WTC11 (cell line): ENCODE results near the gene LSP1.

Source experiments
- E2F4 ChIP-seq: sonication (generic); formaldehyde crosslinking; IDR thresholded peaks from 2 replicates; pipeline ENCODE4 v1.8.1; 2022; ENCODE audit warnings: low read depth, mild to moderate bottlenecking, moderate library complexity, missing genetic modification reagents, borderline replicate concordance
- ETV6 ChIP-seq: sonication (generic); formaldehyde crosslinking; IDR thresholded peaks from 2 replicates; pipeline ENCODE4 v1.8.1; 2022; ENCODE audit warnings: mild to moderate bottlenecking, missing genetic modification reagents
- KAT7 ChIP-seq: sonication (generic); formaldehyde crosslinking; IDR thresholded peaks from 2 replicates; pipeline ENCODE4 v1.8.1; 2023; ENCODE audit warnings: missing genetic modification reagents, mild to moderate bottlenecking, borderline replicate concordance
- MAX ChIP-seq: sonication (generic); formaldehyde crosslinking; IDR thresholded peaks from 2 replicates; pipeline ENCODE4 v1.8.0; 2022; ENCODE audit warnings: mild to moderate bottlenecking, missing genetic modification reagents
- RELA ChIP-seq: sonication (generic); formaldehyde crosslinking; IDR thresholded peaks from 2 replicates; pipeline ENCODE4 v1.8.1; 2022; ENCODE audit warnings: missing genetic modification reagents, mild to moderate bottlenecking, borderline replicate concordance
- SP1 ChIP-seq: sonication (generic); formaldehyde crosslinking; conservative IDR thresholded peaks from 2 replicates; pipeline ENCODE4 v1.8.1; 2022; ENCODE audit warnings: missing genetic modification reagents
- TEAD1 ChIP-seq: sonication (generic); formaldehyde crosslinking; IDR thresholded peaks from 2 replicates; pipeline ENCODE4 v1.8.0; 2022; ENCODE audit warnings: mild to moderate bottlenecking, missing genetic modification reagents
- ZNF396 ChIP-seq: fragments of 250-450 bp; sonication (Bioruptor Pico); IDR thresholded peaks from 2 replicates; pipeline ENCODE4 v1.8.0; 2021; ENCODE audit warnings: mild to moderate bottlenecking, moderate library complexity, borderline replicate concordance
- TF ChIP-seq, protein P1 (sequence below): fragments of 200-600 bp; IDR thresholded peaks from 2 replicates; pipeline ENCODE4 v1.8.0; 2022; ENCODE audit warnings: antibody characterized with exemption

DNA sequence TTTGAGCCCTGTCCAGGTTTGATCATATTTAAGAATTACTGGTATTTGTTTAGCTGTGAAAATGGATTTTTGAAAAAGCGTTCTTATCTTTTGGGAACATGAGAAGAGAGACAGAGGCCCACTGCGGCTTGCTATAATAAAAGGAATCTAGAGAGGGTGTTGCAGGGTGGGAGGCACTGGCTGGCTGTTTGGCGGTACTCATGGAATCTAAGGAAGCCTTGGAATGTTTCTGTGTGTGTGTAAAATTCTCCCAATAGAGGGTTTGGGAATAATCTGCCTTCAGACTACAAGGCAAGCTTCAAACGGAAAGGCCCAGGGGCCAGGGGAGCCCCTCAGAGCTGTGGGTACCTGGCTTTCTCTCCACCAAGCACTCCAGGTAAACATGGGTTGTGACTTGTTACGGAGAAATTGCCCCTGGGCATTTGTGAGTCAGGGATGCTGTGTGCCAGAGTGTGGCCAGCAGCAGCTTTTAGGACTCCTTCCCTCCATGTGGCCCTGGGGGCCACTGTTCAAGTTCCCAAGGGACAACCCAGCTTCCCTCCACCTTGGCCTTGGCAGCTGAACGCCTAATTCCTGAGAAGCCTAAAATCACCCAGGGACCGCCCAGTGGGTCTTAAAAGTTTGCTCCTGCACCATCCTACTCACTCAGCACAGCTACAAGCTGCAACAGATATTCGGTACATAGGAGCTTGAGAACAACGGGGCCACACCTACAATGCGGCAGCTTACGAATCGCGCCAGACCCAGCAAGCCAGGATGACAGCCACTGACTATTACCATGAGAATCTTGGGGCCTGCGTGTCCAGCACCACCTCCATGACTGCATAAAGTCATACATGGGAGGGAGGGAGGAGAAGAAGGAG lies 32.2 kb upstream of the LSP1 start:
- TF ChIP-seq, protein P1, sequence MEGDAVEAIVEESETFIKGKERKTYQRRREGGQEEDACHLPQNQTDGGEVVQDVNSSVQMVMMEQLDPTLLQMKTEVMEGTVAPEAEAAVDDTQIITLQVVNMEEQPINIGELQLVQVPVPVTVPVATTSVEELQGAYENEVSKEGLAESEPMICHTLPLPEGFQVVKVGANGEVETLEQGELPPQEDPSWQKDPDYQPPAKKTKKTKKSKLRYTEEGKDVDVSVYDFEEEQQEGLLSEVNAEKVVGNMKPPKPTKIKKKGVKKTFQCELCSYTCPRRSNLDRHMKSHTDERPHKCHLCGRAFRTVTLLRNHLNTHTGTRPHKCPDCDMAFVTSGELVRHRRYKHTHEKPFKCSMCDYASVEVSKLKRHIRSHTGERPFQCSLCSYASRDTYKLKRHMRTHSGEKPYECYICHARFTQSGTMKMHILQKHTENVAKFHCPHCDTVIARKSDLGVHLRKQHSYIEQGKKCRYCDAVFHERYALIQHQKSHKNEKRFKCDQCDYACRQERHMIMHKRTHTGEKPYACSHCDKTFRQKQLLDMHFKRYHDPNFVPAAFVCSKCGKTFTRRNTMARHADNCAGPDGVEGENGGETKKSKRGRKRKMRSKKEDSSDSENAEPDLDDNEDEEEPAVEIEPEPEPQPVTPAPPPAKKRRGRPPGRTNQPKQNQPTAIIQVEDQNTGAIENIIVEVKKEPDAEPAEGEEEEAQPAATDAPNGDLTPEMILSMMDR, result no peak
- TF ChIP-seq TEAD1, result no peak
- TF ChIP-seq ZNF396 (CRISPR knock-in tag), result no peak
- TF ChIP-seq ETV6, result no peak
- TF ChIP-seq E2F4 (CRISPR knock-in tag), result no peak
- TF ChIP-seq RELA (CRISPR knock-in tag), result no peak
- TF ChIP-seq MAX (CRISPR knock-in tag), result no peak
- TF ChIP-seq SP1 (CRISPR knock-in tag), result no peak
- no peak for TF ChIP-seq KAT7 (CRISPR knock-in tag)
